ENCODE measurements around the gene POLR3H.

DNA sequence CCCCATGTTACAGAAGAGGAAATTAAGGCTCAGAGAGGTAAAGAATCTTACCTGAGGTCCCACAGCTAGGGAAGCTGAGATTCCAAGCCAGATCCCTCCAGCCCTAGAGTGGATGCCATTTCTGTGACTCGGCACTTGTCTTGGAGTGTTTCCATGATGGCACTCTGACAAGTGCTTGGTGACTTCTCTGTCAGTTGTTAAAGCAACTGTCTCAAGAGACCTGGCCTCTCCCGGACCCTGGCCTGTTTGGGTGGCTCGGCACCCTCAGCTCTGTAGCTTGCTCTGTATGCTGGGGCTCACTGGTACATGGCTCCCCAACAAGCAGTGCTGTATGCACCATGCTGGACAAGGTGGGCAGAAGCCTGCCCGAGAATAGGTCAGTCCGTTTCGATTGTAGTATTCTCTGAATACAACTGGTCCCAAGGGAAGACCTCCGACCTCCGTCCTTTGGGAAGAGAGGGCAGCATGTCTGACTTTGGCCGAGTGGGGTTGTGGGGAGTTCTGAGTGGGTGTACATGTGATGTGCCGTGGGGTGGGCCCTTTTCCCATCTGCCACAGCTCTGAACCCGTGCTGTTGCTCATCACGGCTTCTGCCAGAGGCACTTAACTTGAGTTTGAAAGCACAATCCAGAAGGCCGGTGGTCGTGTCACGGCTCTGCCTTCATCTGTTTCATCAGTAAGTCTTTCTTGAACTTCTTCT lies 63.0 kb downstream of the POLR3H start:
- TF ChIP-seq, protein P1, sequence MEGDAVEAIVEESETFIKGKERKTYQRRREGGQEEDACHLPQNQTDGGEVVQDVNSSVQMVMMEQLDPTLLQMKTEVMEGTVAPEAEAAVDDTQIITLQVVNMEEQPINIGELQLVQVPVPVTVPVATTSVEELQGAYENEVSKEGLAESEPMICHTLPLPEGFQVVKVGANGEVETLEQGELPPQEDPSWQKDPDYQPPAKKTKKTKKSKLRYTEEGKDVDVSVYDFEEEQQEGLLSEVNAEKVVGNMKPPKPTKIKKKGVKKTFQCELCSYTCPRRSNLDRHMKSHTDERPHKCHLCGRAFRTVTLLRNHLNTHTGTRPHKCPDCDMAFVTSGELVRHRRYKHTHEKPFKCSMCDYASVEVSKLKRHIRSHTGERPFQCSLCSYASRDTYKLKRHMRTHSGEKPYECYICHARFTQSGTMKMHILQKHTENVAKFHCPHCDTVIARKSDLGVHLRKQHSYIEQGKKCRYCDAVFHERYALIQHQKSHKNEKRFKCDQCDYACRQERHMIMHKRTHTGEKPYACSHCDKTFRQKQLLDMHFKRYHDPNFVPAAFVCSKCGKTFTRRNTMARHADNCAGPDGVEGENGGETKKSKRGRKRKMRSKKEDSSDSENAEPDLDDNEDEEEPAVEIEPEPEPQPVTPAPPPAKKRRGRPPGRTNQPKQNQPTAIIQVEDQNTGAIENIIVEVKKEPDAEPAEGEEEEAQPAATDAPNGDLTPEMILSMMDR (conservative IDR thresholded peaks at IDR 0.05; ENCODE audit: low read length), result no peak
- no peak for TF ChIP-seq EZH2phosphoT487 (IDR thresholded peaks at IDR 0.05; ENCODE audit: borderline replicate concordance)
